HL-60 (cell line): Measurements from ENCODE around the gene MUSTN1.

ENCODE experiments used
- DNase-seq, 2 experiments: peaks; one replicate each; pipeline ENCODE4 v3.0.0-alpha.2; 2010 to 2020; ENCODE audit warnings: low read depth in 1 of 2, low spot score in 1 of 2
- H3K27ac ChIP-seq: fragments of 250-450 bp; sonication (Bioruptor Pico); replicated peaks from 2 replicates; pipeline ENCODE4 v1.5.1; 2020; ENCODE audit warnings: mild to moderate bottlenecking, moderate library complexity
- H3K27me3 ChIP-seq: fragments of 250-450 bp; sonication (Bioruptor Pico); 2 replicates; pipeline ENCODE4 v1.5.1; 2021; ENCODE audit warnings: mild to moderate bottlenecking, moderate library complexity; ENCODE audit not compliant: insufficient read depth, poor library complexity, severe bottlenecking
- H3K4me3 ChIP-seq: replicated peaks from 2 replicates; pipeline ENCODE4 v1.5.1; 2011; ENCODE audit warnings: mild to moderate bottlenecking, control low read depth, low read length; ENCODE audit not compliant: insufficient read depth
- GABPA ChIP-seq: IDR thresholded peaks from 2 replicates; pipeline ENCODE4 v1.6.1; 2012; ENCODE audit warnings: low read depth
- POLR2AphosphoS5 ChIP-seq: IDR thresholded peaks from 2 replicates; pipeline ENCODE4 v1.6.1; 2012; ENCODE audit warnings: low read depth
- SPI1 ChIP-seq: IDR thresholded peaks from 2 replicates; pipeline ENCODE4 v1.6.1; 2012; ENCODE audit warnings: low read depth, mild to moderate bottlenecking, borderline replicate concordance
- TF ChIP-seq, protein P1 (sequence below): IDR thresholded peaks from 2 replicates; pipeline ENCODE4 v1.6.1; 2012; ENCODE audit warnings: low read depth; ENCODE audit not compliant: insufficient replicate concordance
- TF ChIP-seq, protein P2 (sequence below): IDR thresholded peaks from one replicate; pipeline ENCODE4 v1.5.1; 2011; ENCODE audit warnings: low read length, control low read depth, inconsistent platforms; ENCODE audit not compliant: insufficient read depth

MUSTN1 gene

DNA sequence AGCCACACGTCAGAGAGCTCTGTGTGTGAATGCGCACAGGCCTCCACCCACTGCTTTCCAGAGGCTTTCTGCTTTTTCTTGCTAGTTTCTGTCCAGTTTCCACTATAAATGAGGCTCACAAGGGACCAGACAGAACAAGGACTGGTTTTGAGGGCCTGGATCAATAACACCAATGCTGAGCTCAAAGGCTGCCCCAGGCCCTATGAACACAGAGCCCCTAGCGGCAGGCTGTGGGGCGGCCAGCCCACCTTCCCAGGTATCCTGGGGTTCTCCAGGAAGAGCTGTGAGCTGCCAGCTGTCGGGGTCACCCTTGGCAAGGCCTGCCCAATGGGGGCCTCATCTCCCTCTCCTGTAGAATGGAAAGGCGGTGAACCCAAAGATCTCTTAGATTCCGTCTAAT is 42.4 kb downstream of the MUSTN1 start:
- TF ChIP-seq SPI1 (no peak), POLR2AphosphoS5 (no peak), GABPA (no peak)
- TF ChIP-seq, protein P1, sequence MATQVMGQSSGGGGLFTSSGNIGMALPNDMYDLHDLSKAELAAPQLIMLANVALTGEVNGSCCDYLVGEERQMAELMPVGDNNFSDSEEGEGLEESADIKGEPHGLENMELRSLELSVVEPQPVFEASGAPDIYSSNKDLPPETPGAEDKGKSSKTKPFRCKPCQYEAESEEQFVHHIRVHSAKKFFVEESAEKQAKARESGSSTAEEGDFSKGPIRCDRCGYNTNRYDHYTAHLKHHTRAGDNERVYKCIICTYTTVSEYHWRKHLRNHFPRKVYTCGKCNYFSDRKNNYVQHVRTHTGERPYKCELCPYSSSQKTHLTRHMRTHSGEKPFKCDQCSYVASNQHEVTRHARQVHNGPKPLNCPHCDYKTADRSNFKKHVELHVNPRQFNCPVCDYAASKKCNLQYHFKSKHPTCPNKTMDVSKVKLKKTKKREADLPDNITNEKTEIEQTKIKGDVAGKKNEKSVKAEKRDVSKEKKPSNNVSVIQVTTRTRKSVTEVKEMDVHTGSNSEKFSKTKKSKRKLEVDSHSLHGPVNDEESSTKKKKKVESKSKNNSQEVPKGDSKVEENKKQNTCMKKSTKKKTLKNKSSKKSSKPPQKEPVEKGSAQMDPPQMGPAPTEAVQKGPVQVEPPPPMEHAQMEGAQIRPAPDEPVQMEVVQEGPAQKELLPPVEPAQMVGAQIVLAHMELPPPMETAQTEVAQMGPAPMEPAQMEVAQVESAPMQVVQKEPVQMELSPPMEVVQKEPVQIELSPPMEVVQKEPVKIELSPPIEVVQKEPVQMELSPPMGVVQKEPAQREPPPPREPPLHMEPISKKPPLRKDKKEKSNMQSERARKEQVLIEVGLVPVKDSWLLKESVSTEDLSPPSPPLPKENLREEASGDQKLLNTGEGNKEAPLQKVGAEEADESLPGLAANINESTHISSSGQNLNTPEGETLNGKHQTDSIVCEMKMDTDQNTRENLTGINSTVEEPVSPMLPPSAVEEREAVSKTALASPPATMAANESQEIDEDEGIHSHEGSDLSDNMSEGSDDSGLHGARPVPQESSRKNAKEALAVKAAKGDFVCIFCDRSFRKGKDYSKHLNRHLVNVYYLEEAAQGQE, result no peak
- TF ChIP-seq, protein P2, sequence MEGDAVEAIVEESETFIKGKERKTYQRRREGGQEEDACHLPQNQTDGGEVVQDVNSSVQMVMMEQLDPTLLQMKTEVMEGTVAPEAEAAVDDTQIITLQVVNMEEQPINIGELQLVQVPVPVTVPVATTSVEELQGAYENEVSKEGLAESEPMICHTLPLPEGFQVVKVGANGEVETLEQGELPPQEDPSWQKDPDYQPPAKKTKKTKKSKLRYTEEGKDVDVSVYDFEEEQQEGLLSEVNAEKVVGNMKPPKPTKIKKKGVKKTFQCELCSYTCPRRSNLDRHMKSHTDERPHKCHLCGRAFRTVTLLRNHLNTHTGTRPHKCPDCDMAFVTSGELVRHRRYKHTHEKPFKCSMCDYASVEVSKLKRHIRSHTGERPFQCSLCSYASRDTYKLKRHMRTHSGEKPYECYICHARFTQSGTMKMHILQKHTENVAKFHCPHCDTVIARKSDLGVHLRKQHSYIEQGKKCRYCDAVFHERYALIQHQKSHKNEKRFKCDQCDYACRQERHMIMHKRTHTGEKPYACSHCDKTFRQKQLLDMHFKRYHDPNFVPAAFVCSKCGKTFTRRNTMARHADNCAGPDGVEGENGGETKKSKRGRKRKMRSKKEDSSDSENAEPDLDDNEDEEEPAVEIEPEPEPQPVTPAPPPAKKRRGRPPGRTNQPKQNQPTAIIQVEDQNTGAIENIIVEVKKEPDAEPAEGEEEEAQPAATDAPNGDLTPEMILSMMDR, result no peak
- no peak overlapping the region for H3K4me3 ChIP-seq
- no peak for DNase-seq

DNA sequence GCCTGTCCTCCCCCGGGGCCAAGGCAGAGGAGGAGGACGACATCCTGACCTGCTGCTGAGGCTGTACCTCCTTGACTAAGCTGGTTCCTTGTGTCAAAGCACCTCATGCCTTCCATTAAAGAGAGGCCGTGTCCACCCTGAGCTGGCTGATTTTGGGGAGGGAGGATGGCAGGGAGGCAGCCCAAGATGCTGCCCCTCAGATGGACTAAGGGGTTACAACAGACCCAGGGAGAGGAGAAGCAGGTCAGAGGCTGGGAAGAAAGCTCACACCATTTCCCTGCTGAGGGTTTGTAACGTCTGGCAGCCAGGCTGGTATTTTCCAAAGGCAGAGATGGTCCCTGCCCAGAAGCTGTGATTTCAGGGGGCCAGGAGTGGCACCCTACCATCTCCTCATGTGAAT is 42.9 kb downstream of the MUSTN1 start:
- H3K4me3 ChIP-seq, result no peak overlapping the region
- no peak for DNase-seq
- H3K27me3 ChIP-seq, result no peaks in the 10 kb centered on the region
- H3K27ac ChIP-seq, result no peak overlapping the region
- TF ChIP-seq POLR2AphosphoS5, result no peak
- no peak for TF ChIP-seq SPI1
- TF ChIP-seq, protein P2, result no peak
- TF ChIP-seq, protein P1, result no peak
- TF ChIP-seq GABPA, result no peak

More for the DNA sequence above, 42.4 kb downstream of the MUSTN1 start:
- no peak overlapping the region for H3K27ac ChIP-seq
- no peaks in the 10 kb centered on the region for H3K27me3 ChIP-seq

DNA sequence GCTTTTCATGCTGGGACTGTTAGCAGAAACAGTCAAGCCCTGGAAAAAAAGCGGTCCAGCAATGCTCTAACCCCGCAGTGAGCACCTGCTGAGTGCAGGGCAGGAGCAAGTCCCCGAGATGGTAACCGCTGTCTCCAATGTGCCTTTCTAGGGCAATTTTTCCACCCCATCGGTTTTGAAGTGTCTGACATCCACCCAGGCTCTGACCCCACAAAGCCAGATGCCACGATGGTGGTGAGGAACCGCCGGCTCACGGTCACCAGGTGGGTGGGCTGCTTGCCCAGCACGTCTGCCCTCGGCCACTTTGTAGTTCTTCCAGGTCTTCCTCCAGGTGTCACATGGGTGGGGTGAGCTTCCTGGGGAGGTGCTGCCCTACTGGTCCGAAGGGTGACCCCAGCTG is 43.5 kb downstream of the MUSTN1 start:
- DNase-seq, result no peak
- H3K4me3 ChIP-seq, result no peak overlapping the region
- no peak overlapping the region for H3K27ac ChIP-seq
- H3K27me3 ChIP-seq, result no peaks in the 10 kb centered on the region
- TF ChIP-seq POLR2AphosphoS5 (no peak), SPI1 (no peak), GABPA (no peak)
- TF ChIP-seq, protein P2, result no peak
- TF ChIP-seq, protein P1, result no peak
